Measurements from ENCODE around the gene WDR1. TPM values are rescaled to one million over a fixed set of nuclear protein-coding genes. Genes with fewer than 3 reads are reported as not detected.

The WDR1 gene
- total RNA-seq, 1 donor from 2014 or later: 507 TPM

Other genes starting within 250 kb of the WDR1 start
- gene SLC2A9, start 95.3 kb downstream of the WDR1 start, total RNA-seq: 3.1 and 3.2 TPM in 2 replicates

Data from T-helper 2 cell treated with Interferon-gamma antibody and Interleukin-4, amounts not matched to agents 100 ng/mL and 5 ng/mL, for 36 hours (primary cell).